ENCODE data around the gene ANKRD16.
"Not testable (repeated sequence)": the region's sequence is repeated elsewhere in the genome, so short reads cannot be mapped to it uniquely, and the experiment has no call there.

ANKRD16 gene

DNA sequence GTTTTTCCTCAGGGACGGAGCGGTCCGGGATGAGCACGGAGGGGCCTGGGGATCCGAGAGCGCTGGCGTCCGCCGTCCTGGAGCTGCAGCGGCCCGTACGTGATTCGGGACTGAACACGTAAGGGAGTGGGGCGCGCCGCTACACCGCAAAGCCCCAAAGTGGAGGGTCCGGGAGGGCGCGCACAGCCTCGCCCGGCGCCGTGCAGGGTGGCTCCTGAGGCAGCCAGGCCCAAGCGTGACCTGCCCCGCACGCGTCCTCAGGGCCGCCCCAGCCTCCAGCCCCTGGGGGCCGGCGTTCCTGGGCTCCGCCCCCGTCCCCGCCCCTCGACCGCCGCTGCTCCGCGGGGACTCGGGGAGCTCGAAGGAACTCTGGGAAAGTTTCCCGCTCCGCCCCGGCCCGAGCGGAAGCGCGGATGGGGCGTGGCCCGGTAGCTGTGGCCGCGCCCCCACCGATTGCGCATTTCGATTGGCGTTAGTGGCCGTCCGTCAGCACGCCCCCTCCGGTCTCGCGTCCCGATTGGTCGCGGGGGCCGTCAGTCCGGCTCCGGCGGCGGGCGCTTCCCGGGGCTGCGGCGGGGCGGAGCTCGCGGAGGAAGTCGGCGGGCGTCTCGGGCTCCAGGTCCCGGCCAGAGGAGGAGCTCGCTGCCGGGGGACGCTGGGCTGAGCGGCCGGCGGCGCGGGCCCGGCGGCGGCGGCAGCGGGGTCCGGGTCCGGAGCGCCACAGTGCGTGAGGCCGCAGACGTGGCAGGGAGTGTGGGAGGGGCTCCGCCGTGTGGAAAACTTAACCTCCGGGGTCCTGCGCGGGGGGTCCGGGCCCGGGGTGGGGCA lies at the start of gene ANKRD16, which contains the start of gene FBH1:
Gene ANKRD16, minus strand, starts transcription at position 270 of the 828 bp plus-strand sequence. CDS start 539 bp downstream, outside the sequence.
Gene FBH1, plus strand, starts transcription at position 620 of the 828 bp plus-strand sequence. Its CDS starts 103 bp downstream, at position 723.
- peak; percentile 100 for DNase-seq

DNA sequence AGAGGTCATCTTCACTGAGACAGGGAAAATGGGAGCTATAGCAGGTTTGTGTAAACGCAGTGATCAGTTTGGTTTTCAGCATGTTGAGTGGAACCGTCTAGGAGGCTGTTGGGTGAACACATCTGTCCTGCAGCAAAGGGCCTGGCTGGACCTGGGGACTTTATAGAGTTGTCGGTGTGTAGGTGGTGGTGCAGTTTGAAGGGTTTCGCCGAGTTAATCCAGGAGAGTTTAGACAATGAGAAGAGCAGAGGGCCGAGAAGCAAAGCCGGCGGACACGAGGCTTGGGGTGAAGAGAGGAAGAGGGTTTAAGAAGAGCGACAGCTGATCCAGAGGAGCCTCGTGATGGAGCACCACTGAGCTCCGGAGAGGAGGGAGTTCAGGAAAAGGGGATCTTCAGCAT lies 48.6 kb upstream of the ANKRD16 start:
- DNase-seq = no peak

DNA sequence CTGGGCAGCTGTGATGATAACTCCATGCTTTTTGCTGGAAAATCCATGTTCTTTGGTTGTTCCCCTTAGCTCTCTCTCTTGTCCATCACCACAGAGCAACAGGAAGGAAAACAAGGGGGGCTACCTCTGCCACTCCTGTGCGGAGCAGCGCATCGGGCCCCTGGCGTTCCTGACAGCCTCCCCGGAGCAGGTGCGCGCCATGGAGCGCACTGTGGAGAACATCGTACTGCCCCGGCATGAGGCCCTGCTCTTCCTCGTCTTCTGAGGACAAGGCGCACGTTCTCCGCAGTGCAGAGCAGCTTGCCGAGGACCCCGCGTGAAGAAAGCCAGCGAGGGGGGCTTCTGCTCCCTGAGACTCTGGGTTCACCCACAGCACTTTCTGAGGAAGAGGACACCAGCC lies 47.3 kb upstream of the ANKRD16 start:
- DNase-seq = no peak

DNA sequence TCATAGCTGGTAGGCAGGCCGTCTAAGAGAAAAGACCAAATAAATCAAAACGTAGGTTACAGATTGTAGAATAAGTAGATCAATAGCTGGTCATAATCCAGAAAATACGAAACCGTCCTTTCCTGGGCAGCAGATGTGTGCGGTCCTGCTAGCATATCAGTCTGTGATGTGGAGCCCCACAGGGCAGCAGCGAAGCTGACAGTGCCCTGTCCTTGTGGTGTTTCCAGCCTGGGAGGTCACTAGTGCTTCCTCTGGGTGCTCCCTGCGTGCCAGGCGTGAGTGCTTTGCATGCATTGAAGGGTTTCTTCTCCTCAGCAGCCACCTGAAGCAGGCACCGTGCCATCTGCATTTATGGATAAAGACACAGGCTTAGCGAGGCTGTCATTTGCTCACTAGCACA lies 45.9 kb upstream of the ANKRD16 start:
- no peak for DNase-seq

DNA sequence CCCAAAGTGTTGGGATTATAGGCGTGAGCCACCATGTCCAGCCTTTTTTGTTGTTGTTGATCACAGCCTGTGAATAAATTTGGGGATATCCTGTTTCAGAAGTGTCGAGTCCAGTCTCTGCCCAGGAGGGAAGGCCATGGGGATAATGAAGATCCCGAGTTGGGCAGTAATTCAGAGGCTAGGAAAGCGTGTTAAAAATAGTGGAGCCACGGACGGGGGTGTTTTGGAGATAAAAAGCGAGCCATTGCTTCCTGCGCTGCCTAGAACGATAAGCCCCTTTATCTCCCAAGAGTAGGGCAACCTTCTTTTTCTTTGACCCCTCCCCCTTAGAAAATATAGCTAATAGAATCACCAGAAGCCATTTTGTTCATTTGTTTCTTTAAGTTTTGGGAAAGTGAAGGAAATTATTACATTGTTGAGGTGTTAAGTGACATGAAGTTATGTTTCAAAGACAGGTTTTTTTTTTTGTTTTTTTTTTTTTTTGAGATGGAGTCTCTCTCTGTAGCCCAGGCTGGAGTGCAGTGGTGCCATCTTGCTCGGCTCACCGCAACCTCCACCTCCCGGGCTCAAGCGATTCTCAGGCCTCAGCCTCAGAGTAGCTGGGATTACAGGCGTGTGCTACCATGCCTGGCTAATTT lies 44.3 kb upstream of the ANKRD16 start:
- DNase-seq = no peak

DNA sequence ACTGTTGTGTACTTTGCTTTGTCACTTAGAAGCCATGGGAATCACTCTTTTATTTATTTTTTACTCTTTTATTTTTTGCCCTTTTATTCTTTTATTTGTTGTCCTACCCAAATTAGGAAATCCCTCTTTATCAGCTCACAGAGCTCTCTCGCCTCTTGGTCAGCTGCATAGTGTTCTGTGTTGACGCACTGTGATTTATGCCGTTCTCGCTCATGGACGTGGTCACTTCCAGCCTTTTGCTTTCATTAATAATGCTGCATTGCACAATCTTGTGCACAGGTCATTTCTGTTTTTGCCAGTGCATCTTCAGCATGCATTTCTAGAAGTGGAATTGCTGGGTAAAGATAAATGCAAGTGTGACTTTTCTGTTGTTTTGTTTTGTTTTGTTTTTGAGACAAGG lies 42.7 kb upstream of the ANKRD16 start:
- no peak for DNase-seq

DNA sequence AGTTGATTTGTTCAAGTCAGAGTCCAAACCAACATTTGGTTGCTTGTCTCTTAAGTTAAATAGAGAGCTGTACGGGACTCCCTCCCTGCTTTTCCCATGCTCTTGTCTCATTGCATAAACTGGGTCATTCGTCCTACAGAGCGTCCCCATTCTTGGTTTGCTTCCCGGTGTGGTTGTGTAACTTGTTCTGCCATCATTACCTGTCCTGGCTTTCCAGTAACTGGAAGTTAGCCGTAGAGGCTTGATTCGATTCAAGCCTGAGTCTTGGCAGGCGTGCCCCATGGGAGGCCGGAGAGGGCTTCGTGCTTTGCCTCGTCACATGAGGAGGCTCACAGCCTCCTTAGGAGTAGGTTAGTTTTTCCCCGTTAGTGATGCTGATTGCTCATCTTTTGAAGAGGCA lies 40.6 kb upstream of the ANKRD16 start:
- no peak for DNase-seq

DNA sequence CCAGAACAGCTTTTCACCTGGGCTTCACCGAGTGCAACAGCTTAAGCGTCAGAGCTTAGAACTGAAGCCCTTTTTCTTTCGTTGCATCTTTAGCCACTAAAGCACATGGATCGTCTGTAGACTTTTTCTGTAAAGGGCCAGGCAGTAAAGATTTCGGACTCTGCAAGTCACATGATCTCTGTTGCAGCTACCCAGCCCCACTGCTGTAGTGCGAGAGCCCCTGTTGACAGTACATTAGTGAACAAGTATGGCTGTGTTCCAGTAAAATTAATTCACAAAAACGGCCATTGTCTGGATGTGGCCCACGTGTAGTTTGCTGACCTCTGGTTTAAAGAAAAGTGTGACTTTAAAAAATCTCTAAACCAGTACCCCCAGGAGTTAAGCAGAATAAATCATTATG lies 39.7 kb upstream of the ANKRD16 start:
- DNase-seq = no peak

DNA sequence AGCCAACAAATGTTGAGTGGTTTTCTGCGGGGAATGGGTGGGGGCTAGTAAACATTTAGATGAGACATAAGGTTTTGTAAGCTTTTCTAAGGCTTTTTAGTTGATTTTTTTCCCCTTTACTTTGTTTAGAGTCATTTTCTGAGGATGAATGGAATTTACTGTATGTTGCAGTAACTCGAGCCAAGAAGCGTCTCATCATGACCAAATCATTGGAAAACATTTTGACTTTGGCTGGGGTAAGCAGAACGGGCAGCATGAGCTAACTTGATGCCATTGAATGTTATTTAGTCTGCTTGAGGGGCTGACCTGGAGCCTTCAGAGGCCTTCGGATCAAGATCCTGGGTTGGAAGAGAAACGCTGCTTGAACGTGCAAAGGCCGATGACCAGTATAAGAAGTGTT lies 37.6 kb upstream of the ANKRD16 start:
- no peak for DNase-seq

DNA sequence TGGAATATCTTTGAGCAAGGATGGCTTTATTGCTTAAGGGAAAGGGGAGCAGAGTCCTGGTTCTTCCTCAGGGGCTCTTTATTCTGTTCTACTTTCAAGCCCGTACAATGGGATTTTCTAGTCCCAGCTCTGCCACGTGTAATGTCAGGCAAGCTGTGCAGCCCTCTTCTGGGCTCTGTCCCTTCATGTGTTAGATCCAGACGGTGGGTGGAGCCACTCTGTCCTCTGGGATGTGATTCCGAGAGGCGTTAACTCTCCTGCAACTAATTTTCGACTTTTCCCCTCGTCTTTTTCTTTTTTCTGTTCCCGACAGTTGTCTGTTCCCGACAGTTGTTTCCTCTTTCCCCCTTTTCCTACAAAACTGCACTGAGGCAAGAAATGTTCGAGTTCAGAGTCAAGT lies 35.2 kb upstream of the ANKRD16 start:
- no peak for DNase-seq

DNA sequence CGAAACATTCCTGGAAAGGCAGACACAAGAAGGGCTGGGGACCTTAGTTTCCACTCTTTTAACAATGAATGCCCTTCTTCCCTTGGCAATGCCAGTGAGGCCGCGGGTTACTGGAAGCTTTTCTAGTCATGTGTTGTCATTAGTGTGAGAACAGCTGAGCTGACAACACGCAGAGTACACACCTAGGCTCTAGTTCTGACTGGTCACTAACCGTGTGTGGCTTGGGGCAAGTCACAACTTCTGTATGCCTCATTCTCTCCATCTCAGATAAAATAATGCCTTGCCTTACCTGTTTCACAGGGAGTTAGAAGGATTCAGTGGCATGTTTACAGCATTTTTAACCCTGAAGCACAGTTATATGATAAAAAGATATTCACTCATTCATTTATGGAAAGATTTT lies 32.1 kb upstream of the ANKRD16 start:
- DNase-seq = no peak

DNA sequence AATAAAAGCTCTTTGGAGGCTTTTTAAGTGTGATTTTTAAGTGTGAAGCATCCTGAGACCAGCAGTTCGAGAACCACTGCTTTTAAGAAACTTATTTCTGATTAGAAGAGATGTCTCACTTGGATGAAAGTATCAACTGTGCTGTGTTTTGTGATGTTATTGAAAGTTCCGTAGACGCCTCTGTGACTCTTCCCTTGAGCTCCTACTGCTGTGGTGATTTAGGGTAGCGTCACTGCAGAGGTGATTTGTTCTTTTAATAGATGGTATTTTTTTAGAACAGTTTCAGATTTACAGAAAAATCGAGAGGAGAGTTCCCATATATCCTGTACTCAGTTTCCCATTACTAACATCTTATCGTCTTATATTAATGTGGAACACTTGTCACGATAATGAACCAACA lies 29.9 kb upstream of the ANKRD16 start:
- DNase-seq = no peak

DNA sequence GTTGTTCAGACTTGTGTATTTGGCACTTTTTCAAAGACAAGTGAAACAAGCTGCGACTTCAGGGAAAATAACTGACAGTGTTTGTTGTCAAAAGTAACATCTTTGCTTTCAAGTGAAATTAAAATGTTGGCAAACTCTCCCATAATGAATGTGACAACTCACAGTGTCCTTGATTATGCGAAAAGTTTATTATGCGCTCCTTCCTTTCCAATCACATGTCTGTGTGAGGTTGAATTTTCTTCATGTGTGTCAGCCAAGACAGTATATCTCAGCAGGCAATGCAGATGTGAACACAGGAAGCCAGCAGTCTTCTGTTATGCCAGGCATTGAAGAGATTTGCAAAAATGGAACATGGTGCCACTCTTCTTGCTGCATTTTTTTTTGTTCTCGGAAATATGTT lies 29.1 kb upstream of the ANKRD16 start:
- DNase-seq = no peak

DNA sequence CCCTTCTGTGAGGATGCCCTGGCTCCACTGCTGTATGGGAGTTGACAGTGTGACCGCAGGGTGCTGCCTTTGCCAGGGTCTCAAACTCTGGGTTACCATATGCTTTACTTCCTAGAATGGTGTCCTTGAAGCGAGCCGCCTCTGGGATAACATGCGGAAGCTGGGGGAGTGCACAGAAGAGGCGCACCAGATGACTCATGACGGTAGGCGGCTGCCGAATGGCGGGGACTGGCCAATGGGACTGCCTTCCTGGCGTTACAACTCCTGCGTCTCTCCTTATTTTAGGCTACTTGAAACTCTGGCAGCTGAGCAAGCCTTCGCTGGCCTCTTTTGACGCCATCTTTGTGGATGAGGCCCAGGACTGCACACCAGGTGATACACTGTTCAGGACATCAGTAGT lies 27.6 kb upstream of the ANKRD16 start:
- no peak for DNase-seq

DNA sequence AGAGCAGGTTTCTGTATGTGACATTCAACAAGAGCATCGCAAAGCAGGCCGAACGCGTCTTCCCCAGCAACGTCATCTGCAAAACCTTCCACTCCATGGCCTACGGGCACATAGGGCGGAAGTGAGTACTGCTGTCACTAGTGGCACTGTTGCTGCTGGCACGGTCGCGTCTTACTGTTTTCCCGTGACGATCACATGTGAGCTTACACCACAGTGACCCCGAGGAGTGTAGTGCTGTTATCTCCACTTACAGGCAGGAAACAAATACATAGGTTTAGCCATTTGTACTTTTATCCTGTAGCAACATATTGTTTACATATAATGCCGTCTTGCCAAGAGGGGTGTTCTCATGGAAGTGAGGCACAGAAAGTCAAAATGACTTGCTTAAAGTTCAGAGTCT lies 25.8 kb upstream of the ANKRD16 start:
- no peak for DNase-seq

DNA sequence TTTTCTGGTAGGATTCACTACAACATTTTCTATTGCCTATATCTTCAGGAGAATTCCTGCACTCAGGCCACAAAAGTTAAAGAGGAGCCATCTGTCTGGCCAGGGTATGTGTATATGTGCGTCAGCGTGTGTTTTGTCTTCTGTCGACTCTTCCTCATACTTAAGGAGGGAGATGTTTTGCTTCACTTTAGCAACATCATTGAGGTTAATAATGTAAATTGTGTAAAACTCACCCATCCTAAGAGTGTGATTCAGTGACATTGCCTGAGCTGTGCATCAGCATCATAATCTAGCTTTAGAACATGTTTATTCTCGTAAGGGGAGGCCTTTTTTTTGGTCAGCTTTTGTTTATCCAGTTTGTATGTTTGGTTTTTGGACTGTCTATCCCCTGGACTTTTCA lies 24.0 kb upstream of the ANKRD16 start:
- DNase-seq = no peak

DNA sequence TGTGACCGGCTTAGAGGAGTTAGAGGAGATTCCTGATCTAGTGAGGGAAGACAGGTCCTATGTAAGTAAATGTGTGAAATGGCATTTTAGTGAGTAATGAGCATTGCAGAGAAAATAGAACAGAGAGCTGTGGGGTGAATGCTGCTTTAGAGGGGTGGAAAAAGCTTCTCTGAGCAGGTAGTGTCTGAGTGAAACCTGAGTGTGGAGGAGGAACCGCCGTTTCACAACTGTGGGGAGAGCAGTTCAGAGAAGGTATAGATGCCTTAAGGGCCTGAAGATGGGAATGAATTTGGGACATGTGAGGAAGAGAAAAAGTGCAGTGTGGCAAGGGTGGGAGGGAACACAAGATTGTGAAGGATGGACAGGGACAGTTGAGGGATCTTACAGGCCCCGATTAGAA lies 22.0 kb upstream of the ANKRD16 start:
- DNase-seq = no peak

DNA sequence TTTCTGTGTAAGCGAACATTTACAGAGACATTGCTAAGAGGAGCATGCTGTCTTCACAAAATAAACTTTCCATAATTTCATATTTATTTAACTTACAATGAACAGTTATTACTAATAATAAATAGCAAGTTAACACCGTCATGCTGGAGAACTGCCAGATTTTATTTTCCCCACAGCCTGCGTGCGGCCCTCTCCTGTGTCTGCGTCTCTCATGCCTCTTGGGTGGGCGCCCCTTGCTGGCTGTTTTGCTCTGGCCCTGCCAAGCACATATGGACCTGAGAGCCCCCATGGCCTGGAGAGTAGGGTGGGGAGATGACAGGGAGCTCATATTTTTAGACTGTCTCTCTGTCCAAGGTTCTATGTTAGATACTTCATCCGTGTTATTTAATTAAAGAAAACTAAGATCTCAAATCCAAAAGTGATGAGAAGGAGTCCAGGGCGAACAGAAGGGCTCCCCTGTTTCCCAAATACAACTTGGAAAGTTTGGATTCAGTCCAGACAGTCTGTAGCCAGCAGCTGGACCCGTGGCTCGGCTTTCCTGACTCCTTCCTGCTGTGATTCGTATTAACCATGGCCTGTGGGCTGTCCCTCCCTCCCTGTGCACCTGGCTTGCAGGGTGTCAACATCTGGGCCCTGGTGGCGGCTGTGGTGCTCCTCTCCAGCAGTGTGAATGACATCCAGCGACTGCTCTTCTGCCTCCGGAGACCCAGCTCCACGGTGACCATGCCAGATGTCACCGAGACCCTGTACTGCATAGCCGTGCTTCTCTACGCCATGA lies 20.8 kb upstream of the ANKRD16 start:
- DNase-seq = no peak

DNA sequence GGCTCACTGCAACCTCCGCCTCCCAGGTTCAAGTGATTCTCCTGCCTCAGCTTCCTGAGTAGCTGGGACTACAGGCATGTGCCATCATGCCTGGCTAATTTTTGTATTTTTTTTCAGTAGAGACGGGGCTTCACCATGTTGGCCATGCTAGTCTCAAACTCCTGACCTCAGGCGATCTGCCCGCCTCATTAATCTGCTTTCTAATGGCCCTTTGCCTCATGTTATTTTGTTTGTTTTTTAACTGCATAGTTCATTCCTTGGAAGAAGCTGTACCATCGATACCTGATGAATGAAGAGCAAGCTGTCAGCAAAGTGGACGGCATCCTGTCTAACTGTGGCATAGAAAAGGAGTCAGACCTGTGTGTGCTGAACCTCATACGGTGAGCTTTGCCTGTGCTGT lies 19.0 kb upstream of the ANKRD16 start:
- DNase-seq = not testable (repeated sequence)

DNA sequence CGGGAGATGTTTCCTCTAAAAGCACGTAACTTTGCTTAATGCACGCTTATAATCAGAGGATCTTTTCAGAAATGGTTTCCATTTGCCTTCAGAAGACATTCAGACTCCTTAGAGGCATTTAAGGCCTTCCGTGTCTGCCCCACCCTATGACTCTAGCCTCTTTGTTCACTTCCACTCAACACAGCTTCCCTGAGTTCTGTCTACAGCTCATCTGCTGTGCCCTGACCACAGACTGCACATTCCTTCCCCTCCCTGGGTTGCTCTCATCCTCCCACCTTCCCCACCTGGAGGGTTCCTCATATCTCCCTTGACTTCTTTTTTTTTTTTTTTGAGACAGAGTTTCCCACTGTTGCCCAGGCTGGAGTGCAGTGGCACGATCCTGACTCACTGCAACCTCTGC lies 17.0 kb upstream of the ANKRD16 start:
- DNase-seq = no peak

DNA sequence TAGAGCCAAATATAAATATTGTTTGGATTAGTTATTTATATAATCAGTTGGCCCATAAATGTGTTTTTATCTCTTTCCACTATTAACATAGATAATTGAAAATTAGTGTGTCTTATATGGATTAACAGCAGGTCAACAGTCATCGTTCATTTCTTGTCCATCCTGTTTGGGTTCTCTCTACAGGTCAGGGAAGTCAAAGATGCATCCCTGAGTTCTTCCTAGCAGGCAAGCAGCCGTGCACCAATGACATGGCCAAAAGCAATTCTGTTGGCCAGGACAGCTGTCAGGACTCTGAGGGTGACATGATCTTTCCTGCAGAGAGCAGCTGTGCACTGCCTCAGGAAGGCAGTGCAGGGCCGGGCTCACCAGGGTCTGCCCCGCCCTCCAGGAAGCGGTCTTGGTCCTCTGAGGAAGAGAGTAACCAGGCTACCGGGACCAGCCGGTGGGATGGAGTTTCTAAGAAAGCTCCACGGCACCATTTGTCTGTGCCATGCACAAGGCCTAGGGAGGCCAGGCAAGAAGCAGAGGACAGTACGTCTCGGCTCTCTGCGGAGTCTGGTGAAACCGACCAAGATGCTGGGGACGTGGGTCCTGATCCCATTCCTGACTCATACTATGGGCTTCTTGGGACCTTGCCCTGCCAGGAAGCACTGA lies 16.3 kb upstream of the ANKRD16 start:
- no peak for DNase-seq

DNA sequence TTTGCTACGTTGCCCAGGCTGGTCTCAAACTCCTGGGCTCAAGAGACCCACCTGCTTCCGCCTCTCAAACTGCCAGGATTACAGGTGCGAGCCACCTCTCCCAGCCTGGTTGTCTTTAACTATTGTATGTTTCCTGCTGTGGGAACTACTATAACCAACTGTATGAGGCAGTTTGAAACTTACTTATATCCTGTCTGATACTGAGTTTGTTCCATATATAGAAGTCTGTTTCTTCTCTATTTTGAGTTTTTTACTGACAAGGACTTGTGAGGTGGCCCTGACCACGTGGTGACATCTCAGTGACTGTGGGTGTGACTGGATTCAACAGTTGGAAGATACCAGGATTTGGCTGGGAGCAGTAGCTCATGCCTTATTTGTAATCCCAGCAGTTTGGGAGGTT lies 14.5 kb upstream of the ANKRD16 start:
- no peak for DNase-seq

DNA sequence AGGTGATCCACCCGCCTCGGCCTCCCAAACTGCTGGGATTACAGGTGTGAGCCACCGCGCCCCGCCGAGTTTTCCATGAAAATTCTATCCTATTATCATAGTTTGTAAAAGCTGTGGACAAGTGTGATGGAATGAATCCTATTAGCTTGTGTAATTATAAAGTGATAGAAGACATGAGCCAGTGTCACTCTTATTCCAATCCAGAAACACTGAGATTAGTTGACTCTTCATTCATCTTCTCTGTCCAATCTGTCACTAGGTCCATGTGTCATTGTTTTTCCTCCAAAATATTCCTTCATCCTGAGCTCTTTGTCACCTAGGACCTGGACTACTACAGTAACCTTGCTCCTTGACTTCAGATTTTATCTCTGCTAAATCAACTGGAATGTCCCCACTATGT lies 13.9 kb upstream of the ANKRD16 start:
- no peak for DNase-seq

Measured in right forelimb (tissue), 1 donor.